Activated T-cell treated with anti-CD3 and anti-CD28 coated beads, Interleukin-2, amount 50 U/mL, for 24 hours (primary cell): Measurements from ENCODE around the gene STEAP4.

Source experiments
- DNase-seq: peaks from one replicate; pipeline ENCODE4 v3.0.0-alpha.2; 2020
- H3K27ac Mint-ChIP-seq: 2 replicates; pipeline ENCODE4 v1.8.0; 2020; ENCODE audit warnings: mild to moderate bottlenecking, mixed read lengths
- H3K27me3 Mint-ChIP-seq: 2 replicates; pipeline ENCODE4 v1.8.0; 2020; ENCODE audit warnings: mixed read lengths
- H3K36me3 Mint-ChIP-seq: 2 replicates; pipeline ENCODE4 v1.8.0; 2020; ENCODE audit warnings: low read depth, mixed read lengths
- H3K4me1 Mint-ChIP-seq: 2 replicates; pipeline ENCODE4 v1.8.0; 2020; ENCODE audit warnings: low read depth, mixed read lengths
- H3K4me3 Mint-ChIP-seq: 2 replicates; pipeline ENCODE4 v1.8.0; 2020; ENCODE audit warnings: mild to moderate bottlenecking, moderate library complexity, mixed read lengths
- H3K9me3 Mint-ChIP-seq: 2 replicates; pipeline ENCODE4 v1.8.0; 2020; ENCODE audit warnings: mixed read lengths

The STEAP4 gene

GRCh38 chr7:88324699-88325098 lies 18.0 kb upstream of the STEAP4 start:
- H3K9me3 Mint-ChIP-seq, result no peaks in the 10 kb centered on the region
- H3K27me3 Mint-ChIP-seq, result no peaks in the 10 kb centered on the region
- no peak for DNase-seq
- no peaks in the 10 kb centered on the region for H3K36me3 Mint-ChIP-seq
- no peak overlapping the region for H3K27ac Mint-ChIP-seq
- peaks cover 7% of the 10 kb centered on the region for H3K4me1 Mint-ChIP-seq
- no peak overlapping the region for H3K4me3 Mint-ChIP-seq

- H3K9me3 Mint-ChIP-seq, result no peaks in the 10 kb centered on the region
- H3K4me1 Mint-ChIP-seq, result peaks cover 7% of the 10 kb centered on the region
- no peak overlapping the region for H3K27ac Mint-ChIP-seq
- no peak for DNase-seq
- no peak overlapping the region for H3K4me3 Mint-ChIP-seq
- no peaks in the 10 kb centered on the region for H3K27me3 Mint-ChIP-seq
- no peaks in the 10 kb centered on the region for H3K36me3 Mint-ChIP-seq
Observed at GRCh38 chr7:88322151-88322550, 15.5 kb upstream of the STEAP4 start.

GRCh38 chr7:88321694-88322093 lies 15.0 kb upstream of the STEAP4 start:
- Mint-ChIP-seq H3K4me1 (peaks cover 7% of the 10 kb centered on the region), H3K4me3 (no peak overlapping the region), H3K27ac (no peak overlapping the region), H3K36me3 (no peaks in the 10 kb centered on the region), H3K27me3 (no peaks in the 10 kb centered on the region), H3K9me3 (no peaks in the 10 kb centered on the region)
- no peak for DNase-seq

GRCh38 chr7:88318196-88318595 lies 11.5 kb upstream of the STEAP4 start:
- no peak overlapping the region for H3K4me3 Mint-ChIP-seq
- peaks cover 4% of the 10 kb centered on the region for H3K4me1 Mint-ChIP-seq
- H3K27ac Mint-ChIP-seq, result no peak overlapping the region
- H3K9me3 Mint-ChIP-seq, result no peaks in the 10 kb centered on the region
- DNase-seq, result no peak
- peaks cover 14% of the 10 kb centered on the region for H3K27me3 Mint-ChIP-seq
- H3K36me3 Mint-ChIP-seq, result no peaks in the 10 kb centered on the region

- Mint-ChIP-seq H3K4me3 (no peak overlapping the region), H3K4me1 (peaks cover 4% of the 10 kb centered on the region), H3K27ac (no peak overlapping the region), H3K9me3 (no peaks in the 10 kb centered on the region), H3K27me3 (peaks cover 15% of the 10 kb centered on the region), H3K36me3 (no peaks in the 10 kb centered on the region)
- DNase-seq, result no peak
Observed at GRCh38 chr7:88317422-88317821, 10.7 kb upstream of the STEAP4 start.

GRCh38 chr7:88316456-88316855 lies 9.8 kb upstream of the STEAP4 start:
- Mint-ChIP-seq H3K9me3 (no peaks in the 10 kb centered on the region), H3K4me1 (no peaks in the 10 kb centered on the region), H3K27ac (no peak overlapping the region), H3K4me3 (no peak overlapping the region), H3K36me3 (no peaks in the 10 kb centered on the region), H3K27me3 (peaks cover 17% of the 10 kb centered on the region)
- DNase-seq, result no peak

- no peak overlapping the region for H3K27ac Mint-ChIP-seq
- no peak for DNase-seq
- H3K9me3 Mint-ChIP-seq, result no peaks in the 10 kb centered on the region
- H3K4me1 Mint-ChIP-seq, result no peaks in the 10 kb centered on the region
- H3K27me3 Mint-ChIP-seq, result peaks cover 17% of the 10 kb centered on the region
- no peaks in the 10 kb centered on the region for H3K36me3 Mint-ChIP-seq
- no peak overlapping the region for H3K4me3 Mint-ChIP-seq
Observed at GRCh38 chr7:88315522-88315921, 8.8 kb upstream of the STEAP4 start.

- no peaks in the 10 kb centered on the region for H3K36me3 Mint-ChIP-seq
- no peak overlapping the region for H3K4me3 Mint-ChIP-seq
- no peak for DNase-seq
- H3K27ac Mint-ChIP-seq, result no peak overlapping the region
- no peaks in the 10 kb centered on the region for H3K4me1 Mint-ChIP-seq
- no peaks in the 10 kb centered on the region for H3K9me3 Mint-ChIP-seq
- peaks cover 21% of the 10 kb centered on the region for H3K27me3 Mint-ChIP-seq
Observed at GRCh38 chr7:88314061-88314491, 7.4 kb upstream of the STEAP4 start.

- no peaks in the 10 kb centered on the region for H3K36me3 Mint-ChIP-seq
- H3K9me3 Mint-ChIP-seq, result no peaks in the 10 kb centered on the region
- H3K27me3 Mint-ChIP-seq, result peaks cover 27% of the 10 kb centered on the region
- H3K4me3 Mint-ChIP-seq, result no peak overlapping the region
- no peak for DNase-seq
- H3K27ac Mint-ChIP-seq, result no peak overlapping the region
- no peaks in the 10 kb centered on the region for H3K4me1 Mint-ChIP-seq
Observed at GRCh38 chr7:88312061-88312663, 5.5 kb upstream of the STEAP4 start.

GRCh38 chr7:88311675-88312036 lies 5.0 kb upstream of the STEAP4 start:
- no peak for DNase-seq
- Mint-ChIP-seq H3K4me1 (peaks cover 3% of the 10 kb centered on the region), H3K36me3 (no peaks in the 10 kb centered on the region), H3K27ac (no peak overlapping the region), H3K4me3 (no peak overlapping the region), H3K9me3 (no peaks in the 10 kb centered on the region), H3K27me3 (peaks cover 32% of the 10 kb centered on the region)

GRCh38 chr7:88310956-88311674 lies 4.4 kb upstream of the STEAP4 start:
- DNase-seq, result no peak
- Mint-ChIP-seq H3K4me3 (no peak overlapping the region), H3K36me3 (no peaks in the 10 kb centered on the region), H3K27me3 (peaks cover 33% of the 10 kb centered on the region), H3K27ac (no peak overlapping the region), H3K9me3 (no peaks in the 10 kb centered on the region), H3K4me1 (peaks cover 5% of the 10 kb centered on the region)

- Mint-ChIP-seq H3K4me1 (peaks cover 5% of the 10 kb centered on the region), H3K36me3 (no peaks in the 10 kb centered on the region), H3K27ac (no peak overlapping the region), H3K9me3 (no peaks in the 10 kb centered on the region), H3K4me3 (no peak overlapping the region), H3K27me3 (peaks cover 38% of the 10 kb centered on the region)
- DNase-seq, result no peak
Observed at GRCh38 chr7:88309819-88310218, 3.1 kb upstream of the STEAP4 start.

- no peaks in the 10 kb centered on the region for H3K9me3 Mint-ChIP-seq
- no peak overlapping the region for H3K4me3 Mint-ChIP-seq
- no peaks in the 10 kb centered on the region for H3K36me3 Mint-ChIP-seq
- DNase-seq, result no peak
- no peak overlapping the region for H3K27ac Mint-ChIP-seq
- peaks cover 5% of the 10 kb centered on the region for H3K4me1 Mint-ChIP-seq
- peaks cover 44% of the 10 kb centered on the region for H3K27me3 Mint-ChIP-seq
Observed at GRCh38 chr7:88307823-88308222, 1.1 kb upstream of the STEAP4 start.

- no peak for DNase-seq
Observed at GRCh38 chr7:88307412-88307811, 718 bp upstream of the STEAP4 start.

GRCh38 chr7:88305044-88305443 lies 1.6 kb downstream of the STEAP4 start:
- peaks cover 58% of the 10 kb centered on the region for H3K27me3 Mint-ChIP-seq
- no peak for DNase-seq
- no peaks in the 10 kb centered on the region for H3K36me3 Mint-ChIP-seq
- no peaks in the 10 kb centered on the region for H3K9me3 Mint-ChIP-seq
- peaks cover 5% of the 10 kb centered on the region for H3K4me1 Mint-ChIP-seq
- H3K27ac Mint-ChIP-seq, result no peak overlapping the region
- no peak overlapping the region for H3K4me3 Mint-ChIP-seq

More at GRCh38 chr7:88307412-88307811, 718 bp upstream of the STEAP4 start:
- Mint-ChIP-seq H3K27ac (no peak overlapping the region), H3K27me3 (peaks cover 46% of the 10 kb centered on the region), H3K4me3 (no peak overlapping the region), H3K4me1 (peaks cover 5% of the 10 kb centered on the region), H3K36me3 (no peaks in the 10 kb centered on the region), H3K9me3 (no peaks in the 10 kb centered on the region)
